Measurements from ENCODE around the gene SMAD6. TPM values are rescaled to one million over a fixed set of nuclear protein-coding genes. Genes with fewer than 3 reads are reported as not detected.

SMAD6 gene
- total and polyA plus RNA-seq, 2 experiments from 2014 or later = 1.6 to 15.7 TPM

- TF ChIP-seq ZNF462 (CRISPR knock-in tag; IDR thresholded peaks at IDR 0.05) = no peak
- TF ChIP-seq ETS1 (IDR thresholded peaks at IDR 0.05) = no peak
- TF ChIP-seq CTCF (conservative IDR thresholded peaks at IDR 0.05; ENCODE audit: low read depth in 2 of 2) = no peak
- TF ChIP-seq EZH2 (IDR thresholded peaks at IDR 0.05; ENCODE audit: low read depth, unreplicated experiment) = no peak
- no peak for TF ChIP-seq JUNB (IDR thresholded peaks at IDR 0.05; ENCODE audit: unreplicated experiment)
- no peak for TF ChIP-seq ZNF331 (CRISPR knock-in tag; IDR thresholded peaks at IDR 0.05; ENCODE audit: low read depth)
Observed at GRCh38 chr15:66755298-66756068, 53.4 kb downstream of the SMAD6 start (continued).
